ENCODE data around the gene NR5A2. TPM values are rescaled to one million over a fixed set of nuclear protein-coding genes. Genes with fewer than 3 reads are reported as not detected.

NR5A2 gene
- polyA plus RNA-seq, 3 donors = 0.03 to 0.31 TPM; not detected in 1

- Histone ChIP-seq H4K20me1 (ENCODE audit: insufficient read depth, low read length) (no peaks in the 10 kb centered on the region), H3K79me2 (ENCODE audit: insufficient read depth, low read length) (no peaks in the 10 kb centered on the region), H3K36me3 (replicated peaks in 1 of 2; ENCODE audit: control insufficient read depth in 1 of 2, insufficient read depth in 2 of 2, low read length in 2 of 2) (no peaks in the 10 kb centered on the region), H3K27me3 (ENCODE audit: control insufficient read depth in 2 of 2, insufficient read depth in 2 of 2, low read length in 2 of 2) (peaks cover 0 to 3% of the 10 kb centered on the region in 2 donors), H2AFZ (ENCODE audit: insufficient read depth, low read depth, low read length, poor library complexity, severe bottlenecking) (no peak overlapping the region), H3K9ac (ENCODE audit: insufficient read depth, low read length, poor library complexity, severe bottlenecking) (no peak overlapping the region), H3K4me2 (replicated peaks; ENCODE audit: extremely low read depth, low read length, poor library complexity, severe bottlenecking) (no peak overlapping the region), H3K4me1 (ENCODE audit: control insufficient read depth in 1 of 2, insufficient read depth in 2 of 2, low read length in 2 of 2) (no peaks in the 10 kb centered on the region), H3K9me3 (replicated peaks in 1 of 2; ENCODE audit: control insufficient read depth in 1 of 2, insufficient read depth in 1 of 2, low read length in 2 of 2) (no peaks in the 10 kb centered on the region), H3K27ac (ENCODE audit: low read depth in 1 of 2, low read length in 2 of 2) (no peak overlapping the region), H3K4me3 (replicated peaks in 1 of 3; ENCODE audit: low read depth in 2 of 3, low read length in 3 of 3) (no peak overlapping the region)
- H3K9me3 Mint-ChIP-seq = peaks cover 0 to 2% (median 0%) of the 10 kb centered on the region in 7 donors
- H3K36me3 Mint-ChIP-seq = no peaks in the 10 kb centered on the region
- no CpG with 5 or more reads among the region's 3 CpGs for WGBS (ENCODE audit: insufficient coverage)
- no peak for TF ChIP-seq CTCF (IDR thresholded peaks at IDR 0.05)
- H3K27ac Mint-ChIP-seq = no peak overlapping the region
- peaks cover 7 to 9% (median 8%) of the 10 kb centered on the region in 3 donors for H3K27me3 Mint-ChIP-seq (ENCODE audit: low read depth in 3 of 3)
- no peaks in the 10 kb centered on the region for H3K4me1 Mint-ChIP-seq
- H3K4me3 Mint-ChIP-seq = no peak overlapping the region
- DNase-seq = no peak
- intact Hi-C loops (cut with micrococcal nuclease) = no loop called here
Measured at GRCh38 chr1:200081969-200082245, 54.4 kb downstream of the NR5A2 start.

- Mint-ChIP-seq H3K4me3 (no peak overlapping the region), H3K4me1 (no peaks in the 10 kb centered on the region), H3K27ac (no peak overlapping the region), H3K9me3 (peaks cover 0 to 2% (median 0%) of the 10 kb centered on the region in 7 donors), H3K36me3 (no peaks in the 10 kb centered on the region), H3K27me3 (ENCODE audit: low read depth in 3 of 3) (peaks cover 6 to 10% (median 9%) of the 10 kb centered on the region in 3 donors)
- H3K4me1 ChIP-seq (ENCODE audit: control insufficient read depth in 1 of 2, insufficient read depth in 2 of 2, low read length in 2 of 2) = no peaks in the 10 kb centered on the region
- no peak overlapping the region for H3K4me2 ChIP-seq (replicated peaks; ENCODE audit: extremely low read depth, low read length, poor library complexity, severe bottlenecking)
- no peak overlapping the region for H2AFZ ChIP-seq (ENCODE audit: insufficient read depth, low read depth, low read length, poor library complexity, severe bottlenecking)
- H3K36me3 ChIP-seq (replicated peaks in 1 of 2; ENCODE audit: control insufficient read depth in 1 of 2, insufficient read depth in 2 of 2, low read length in 2 of 2) = no peaks in the 10 kb centered on the region
- no peak overlapping the region for H3K4me3 ChIP-seq (replicated peaks in 1 of 3; ENCODE audit: low read depth in 2 of 3, low read length in 3 of 3)
- no peaks in the 10 kb centered on the region for H3K79me2 ChIP-seq (ENCODE audit: insufficient read depth, low read length)
- no peak for DNase-seq
- no peaks in the 10 kb centered on the region for H4K20me1 ChIP-seq (ENCODE audit: insufficient read depth, low read length)
- no peak overlapping the region for H3K27ac ChIP-seq (ENCODE audit: low read depth in 1 of 2, low read length in 2 of 2)
- no peak overlapping the region for H3K9ac ChIP-seq (ENCODE audit: insufficient read depth, low read length, poor library complexity, severe bottlenecking)
- WGBS (ENCODE audit: insufficient coverage) = no CpG with 5 or more reads among the region's 2 CpGs
- peaks cover 0 to 3% of the 10 kb centered on the region in 2 donors for H3K27me3 ChIP-seq (ENCODE audit: control insufficient read depth in 2 of 2, insufficient read depth in 2 of 2, low read length in 2 of 2)
- intact Hi-C loops (cut with micrococcal nuclease) = no loop called here
- no peaks in the 10 kb centered on the region for H3K9me3 ChIP-seq (replicated peaks in 1 of 2; ENCODE audit: control insufficient read depth in 1 of 2, insufficient read depth in 1 of 2, low read length in 2 of 2)
- no peak for TF ChIP-seq CTCF (IDR thresholded peaks at IDR 0.05)
Measured at GRCh38 chr1:200082329-200082728, 54.8 kb downstream of the NR5A2 start.
